ENCODE data around the gene PRSS1. TPM values are rescaled to one million over a fixed set of nuclear protein-coding genes. Genes with fewer than 3 reads are reported as not detected.
A peak's percentile ranks its signal among the peaks of the same experiment; 100 is the strongest.

The PRSS1 gene
- polyA plus RNA-seq, 6 donors from 2014 or later, result 0.41 to 0.55 TPM; not detected in 4

- no peaks in the 10 kb centered on the region for H3K27me3 Mint-ChIP-seq
- DNase-seq, result peak; percentile 83
- peaks cover 0 to under 1% of the 10 kb centered on the region in 2 donors for H3K36me3 Mint-ChIP-seq
- H3K9me3 Mint-ChIP-seq, result no peaks in the 10 kb centered on the region
- H3K4me1 Mint-ChIP-seq, result peaks cover 26 to 50% (median 28%) of the 10 kb centered on the region in 3 donors
- H3K4me3 Mint-ChIP-seq, result peak overlapping the region; percentile 80 to 96 (median 88)
- ATAC-seq (ENCODE audit: low read depth in 2 of 2), result peak; percentile 77 to 81
- peak overlapping the region; percentile 82 to 95 (median 88) for H3K27ac Mint-ChIP-seq
Measured at GRCh38 chr7:142782922-142783900, 33.9 kb downstream of the PRSS1 start.

GRCh38 chr7:142784096-142784495, 34.8 kb downstream of the PRSS1 start:
- DNase-seq (no peak), ATAC-seq (ENCODE audit: low read depth in 2 of 2) (no peak)
- Mint-ChIP-seq H3K36me3 (peaks cover 0 to 9% of the 10 kb centered on the region in 2 donors), H3K9me3 (peaks cover 0 to 1% (median 0%) of the 10 kb centered on the region in 7 donors), H3K27me3 (no peaks in the 10 kb centered on the region), H3K4me1 (peaks cover 33 to 58% (median 37%) of the 10 kb centered on the region in 3 donors), H3K4me3 (peak overlapping the region in 3 of 8 donors; percentile 15 to 46 (median 37)), H3K27ac (peak overlapping the region in 4 of 6 donors; percentile 51 to 92 (median 82))

GRCh38 chr7:142784716-142785115, 35.4 kb downstream of the PRSS1 start:
- ATAC-seq (ENCODE audit: low read depth in 2 of 2) (peak in 1 of 2 donors; percentile 18), DNase-seq (no peak)
- peak overlapping the region; percentile 26 to 91 (median 84) for H3K27ac Mint-ChIP-seq
- H3K36me3 Mint-ChIP-seq, result peaks cover 0 to 14% of the 10 kb centered on the region in 2 donors
- H3K27me3 Mint-ChIP-seq, result no peaks in the 10 kb centered on the region
- H3K4me1 Mint-ChIP-seq, result peaks cover 37 to 64% (median 43%) of the 10 kb centered on the region in 3 donors
- peaks cover 0 to 1% (median 0%) of the 10 kb centered on the region in 7 donors for H3K9me3 Mint-ChIP-seq
- peak overlapping the region in 3 of 8 donors; percentile 12 to 81 (median 47) for H3K4me3 Mint-ChIP-seq

GRCh38 chr7:142785841-142786250, 36.6 kb downstream of the PRSS1 start:
- H3K27ac Mint-ChIP-seq, result peak overlapping the region in 5 of 6 donors; percentile 71 to 90 (median 88)
- H3K27me3 Mint-ChIP-seq, result no peaks in the 10 kb centered on the region
- ATAC-seq (ENCODE audit: low read depth in 2 of 2) (peak in 1 of 2 donors; percentile 22), DNase-seq (no peak)
- peak overlapping the region in 5 of 8 donors; percentile 25 to 68 (median 54) for H3K4me3 Mint-ChIP-seq
- peaks cover 46 to 72% (median 54%) of the 10 kb centered on the region in 3 donors for H3K4me1 Mint-ChIP-seq
- peaks cover 0 to 1% (median 0%) of the 10 kb centered on the region in 7 donors for H3K9me3 Mint-ChIP-seq
- H3K36me3 Mint-ChIP-seq, result peaks cover 0 to 14% of the 10 kb centered on the region in 2 donors

GRCh38 chr7:142787034-142787768, 37.9 kb downstream of the PRSS1 start:
- H3K36me3 Mint-ChIP-seq, result peaks cover 0 to 14% of the 10 kb centered on the region in 2 donors
- H3K27ac Mint-ChIP-seq, result peak overlapping the region; percentile 24 to 88 (median 64)
- peaks cover 52 to 78% (median 57%) of the 10 kb centered on the region in 3 donors for H3K4me1 Mint-ChIP-seq
- H3K27me3 Mint-ChIP-seq, result no peaks in the 10 kb centered on the region
- peaks cover 0 to 1% (median 0%) of the 10 kb centered on the region in 7 donors for H3K9me3 Mint-ChIP-seq
- ATAC-seq (ENCODE audit: low read depth in 2 of 2), result no peak
- DNase-seq, result no peak
- peak overlapping the region in 1 of 8 donors; percentile 47 for H3K4me3 Mint-ChIP-seq

- Mint-ChIP-seq H3K27ac (peak overlapping the region in 3 of 6 donors; percentile 47 to 88 (median 52)), H3K27me3 (no peaks in the 10 kb centered on the region), H3K36me3 (peaks cover 0 to 14% of the 10 kb centered on the region in 2 donors), H3K4me3 (peak overlapping the region in 1 of 8 donors; percentile 30), H3K4me1 (peaks cover 57 to 78% (median 60%) of the 10 kb centered on the region in 3 donors), H3K9me3 (peaks cover 0 to 1% (median 0%) of the 10 kb centered on the region in 7 donors)
- DNase-seq, result no peak
- no peak for ATAC-seq (ENCODE audit: low read depth in 2 of 2)
Measured at GRCh38 chr7:142787783-142788182, 38.5 kb downstream of the PRSS1 start.

GRCh38 chr7:142788303-142789289, 39.3 kb downstream of the PRSS1 start:
- Mint-ChIP-seq H3K36me3 (peaks cover 0 to 14% of the 10 kb centered on the region in 2 donors), H3K4me1 (peaks cover 54 to 78% (median 60%) of the 10 kb centered on the region in 3 donors)

GRCh38 chr7:142789441-142789840, 40.2 kb downstream of the PRSS1 start:
- Mint-ChIP-seq H3K9me3 (peaks cover 0 to 1% (median 0%) of the 10 kb centered on the region in 7 donors), H3K27ac (peak overlapping the region in 5 of 6 donors; percentile 6 to 87 (median 74)), H3K36me3 (peaks cover 0 to 14% of the 10 kb centered on the region in 2 donors), H3K27me3 (no peaks in the 10 kb centered on the region), H3K4me1 (peaks cover 56 to 80% (median 67%) of the 10 kb centered on the region in 3 donors), H3K4me3 (peak overlapping the region in 3 of 8 donors; percentile 2 to 36 (median 17))
- no peak for DNase-seq
- ATAC-seq (ENCODE audit: low read depth in 2 of 2), result no peak

More at GRCh38 chr7:142788303-142789289, 39.3 kb downstream of the PRSS1 start:
- ATAC-seq (ENCODE audit: low read depth in 2 of 2), result no peak
- DNase-seq, result no peak
- peak overlapping the region; percentile 16 to 94 (median 54) for H3K27ac Mint-ChIP-seq
- peaks cover 0 to 1% (median 0%) of the 10 kb centered on the region in 7 donors for H3K9me3 Mint-ChIP-seq
- no peaks in the 10 kb centered on the region for H3K27me3 Mint-ChIP-seq
- peak overlapping the region in 4 of 8 donors; percentile 26 to 53 (median 40) for H3K4me3 Mint-ChIP-seq

GRCh38 chr7:142790056-142790455, 40.8 kb downstream of the PRSS1 start:
- ATAC-seq (ENCODE audit: low read depth in 2 of 2), result no peak
- peaks cover 0 to 1% (median 0%) of the 10 kb centered on the region in 7 donors for H3K9me3 Mint-ChIP-seq
- H3K4me3 Mint-ChIP-seq, result peak overlapping the region in 1 of 8 donors; percentile 2
- H3K4me1 Mint-ChIP-seq, result peaks cover 62 to 84% (median 73%) of the 10 kb centered on the region in 3 donors
- H3K27me3 Mint-ChIP-seq, result no peaks in the 10 kb centered on the region
- peaks cover 0 to 14% of the 10 kb centered on the region in 2 donors for H3K36me3 Mint-ChIP-seq
- peak overlapping the region in 4 of 6 donors; percentile 6 to 74 (median 56) for H3K27ac Mint-ChIP-seq
- DNase-seq, result no peak

GRCh38 chr7:142790555-142790954, 41.3 kb downstream of the PRSS1 start:
- Mint-ChIP-seq H3K27ac (peak overlapping the region in 3 of 6 donors; percentile 37 to 74 (median 46)), H3K4me3 (no peak overlapping the region), H3K9me3 (peaks cover 0 to 1% (median 0%) of the 10 kb centered on the region in 7 donors), H3K36me3 (peaks cover 0 to 14% of the 10 kb centered on the region in 2 donors), H3K4me1 (peaks cover 66 to 85% (median 78%) of the 10 kb centered on the region in 3 donors), H3K27me3 (no peaks in the 10 kb centered on the region)
- DNase-seq (no peak), ATAC-seq (ENCODE audit: low read depth in 2 of 2) (no peak)

- Mint-ChIP-seq H3K36me3 (peaks cover 0 to 14% of the 10 kb centered on the region in 2 donors), H3K27me3 (no peaks in the 10 kb centered on the region), H3K9me3 (peaks cover 0 to 1% (median 0%) of the 10 kb centered on the region in 7 donors), H3K4me1 (peaks cover 74 to 89% (median 88%) of the 10 kb centered on the region in 3 donors), H3K4me3 (no peak overlapping the region), H3K27ac (peak overlapping the region in 4 of 6 donors; percentile 16 to 57 (median 48))
- DNase-seq (no peak), ATAC-seq (ENCODE audit: low read depth in 2 of 2) (no peak)
Measured at GRCh38 chr7:142791502-142791901, 42.2 kb downstream of the PRSS1 start.

Data from naive B cell (primary cell).